Activated T-helper 17 cell treated with anti-CD3 and anti-CD28 coated beads, Interleukin-2, amount 50 U/mL, for 72 hours (primary cell): ENCODE measurements around the gene SLCO4A1. TPM values are rescaled to one million over a fixed set of nuclear protein-coding genes. Genes with fewer than 3 reads are reported as not detected.
"Not testable (repeated sequence)": the region's sequence is repeated elsewhere in the genome, so short reads cannot be mapped to it uniquely, and the experiment has no call there.

Source experiments
- ATAC-seq: fragments of 150-1000 bp; cut with Tn5 transposase; replicated peaks from 2 replicates; pipeline ENCODE4 v1.10.0; 2021; ENCODE audit warnings: mild to moderate bottlenecking, moderate library complexity
- H3K27ac Mint-ChIP-seq: one replicate; pipeline ENCODE4 v1.8.0; 2022; ENCODE audit warnings: mixed read lengths
- H3K27me3 Mint-ChIP-seq: one replicate; pipeline ENCODE4 v1.8.0; 2022; ENCODE audit warnings: mixed read lengths
- H3K36me3 Mint-ChIP-seq: one replicate; pipeline ENCODE4 v1.8.0; 2022; ENCODE audit warnings: low read depth, mild to moderate bottlenecking, mixed read lengths
- H3K4me1 Mint-ChIP-seq: one replicate; pipeline ENCODE4 v1.8.0; 2022; ENCODE audit warnings: mixed read lengths
- H3K4me3 Mint-ChIP-seq: one replicate; pipeline ENCODE4 v1.8.0; 2022; ENCODE audit warnings: mild to moderate bottlenecking, mixed read lengths
- H3K9me3 Mint-ChIP-seq: one replicate; pipeline ENCODE4 v1.8.0; 2022; ENCODE audit warnings: mixed read lengths
- total RNA-seq, 2 donors: library from RNA; stranded (reverse); gene quantifications; one replicate each; pipeline ENCODE4 v1.2.3, GENCODE V29; 2022

SLCO4A1 gene
- total RNA-seq, 2 donors from 2014 or later, result 41.1 to 53.6 TPM

DNA sequence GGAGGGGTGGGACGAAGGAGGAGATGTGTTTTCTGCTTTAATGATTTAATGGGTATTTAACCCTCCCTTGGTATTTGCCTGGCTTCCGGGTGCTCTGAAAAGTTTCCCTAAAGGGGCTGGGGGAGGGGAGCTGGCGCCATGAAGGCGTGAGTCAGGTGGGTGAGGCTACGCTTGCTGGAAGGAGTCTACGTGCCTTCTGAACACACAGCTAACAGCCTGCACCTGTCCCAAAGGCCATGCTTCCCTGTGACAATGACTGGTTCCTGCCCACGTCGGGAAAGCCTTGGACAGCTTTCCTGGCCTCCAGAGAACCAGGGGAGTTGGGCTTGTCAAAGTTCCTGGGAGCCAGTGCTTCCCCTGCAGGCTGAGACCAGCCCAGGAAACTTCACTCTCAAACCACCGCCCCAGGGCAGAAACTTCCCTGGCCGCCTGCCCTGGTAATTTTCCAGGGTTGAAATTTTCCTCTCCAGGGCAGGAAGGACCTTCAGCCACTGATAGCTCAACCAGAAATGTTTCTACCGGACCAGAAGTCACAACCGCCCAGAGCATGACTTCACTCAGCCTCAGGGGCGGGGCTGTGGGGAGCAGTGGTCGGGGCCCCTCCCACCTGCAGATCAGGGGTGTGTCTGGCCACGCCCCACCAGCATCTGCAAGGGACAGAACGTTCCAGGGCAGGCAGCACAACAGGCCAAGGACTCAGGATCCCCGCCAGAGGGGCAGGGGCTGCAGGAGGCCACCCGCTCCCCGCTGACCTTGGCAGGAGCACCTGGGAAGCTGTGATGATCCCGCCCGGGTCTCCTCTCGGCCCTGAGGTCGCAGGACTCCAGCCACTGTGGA lies 18.6 kb upstream of the SLCO4A1 start:
- Mint-ChIP-seq H3K27ac (peak overlapping the region; percentile 98), H3K4me1 (peaks cover 9% of the 10 kb centered on the region), H3K4me3 (peak overlapping the region; percentile 85), H3K9me3 (no peaks in the 10 kb centered on the region), H3K27me3 (no peaks in the 10 kb centered on the region), H3K36me3 (peaks cover 10% of the 10 kb centered on the region)
- ATAC-seq, result peak; percentile 89

DNA sequence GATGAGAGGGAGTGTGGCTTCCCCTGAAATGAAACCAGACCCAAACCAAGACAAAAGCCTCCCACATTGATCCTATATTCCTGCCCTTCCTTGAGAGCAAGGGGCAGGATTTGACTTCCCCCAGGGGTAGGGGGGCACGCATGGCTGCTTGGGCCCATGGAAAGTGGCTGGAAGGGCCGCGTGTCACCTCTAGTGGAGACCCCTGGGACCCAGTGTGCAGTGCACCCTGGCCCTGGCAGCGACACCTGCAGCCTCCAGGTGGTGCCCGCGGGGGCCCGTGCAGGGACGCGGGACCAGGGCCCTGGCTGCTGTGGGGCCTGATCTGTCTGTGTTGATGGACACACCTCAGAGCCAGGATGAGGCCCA lies 18.0 kb upstream of the SLCO4A1 start:
- Mint-ChIP-seq H3K36me3 (peaks cover 10% of the 10 kb centered on the region), H3K4me3 (peak overlapping the region; percentile 85), H3K27ac (peak overlapping the region; percentile 98)

DNA sequence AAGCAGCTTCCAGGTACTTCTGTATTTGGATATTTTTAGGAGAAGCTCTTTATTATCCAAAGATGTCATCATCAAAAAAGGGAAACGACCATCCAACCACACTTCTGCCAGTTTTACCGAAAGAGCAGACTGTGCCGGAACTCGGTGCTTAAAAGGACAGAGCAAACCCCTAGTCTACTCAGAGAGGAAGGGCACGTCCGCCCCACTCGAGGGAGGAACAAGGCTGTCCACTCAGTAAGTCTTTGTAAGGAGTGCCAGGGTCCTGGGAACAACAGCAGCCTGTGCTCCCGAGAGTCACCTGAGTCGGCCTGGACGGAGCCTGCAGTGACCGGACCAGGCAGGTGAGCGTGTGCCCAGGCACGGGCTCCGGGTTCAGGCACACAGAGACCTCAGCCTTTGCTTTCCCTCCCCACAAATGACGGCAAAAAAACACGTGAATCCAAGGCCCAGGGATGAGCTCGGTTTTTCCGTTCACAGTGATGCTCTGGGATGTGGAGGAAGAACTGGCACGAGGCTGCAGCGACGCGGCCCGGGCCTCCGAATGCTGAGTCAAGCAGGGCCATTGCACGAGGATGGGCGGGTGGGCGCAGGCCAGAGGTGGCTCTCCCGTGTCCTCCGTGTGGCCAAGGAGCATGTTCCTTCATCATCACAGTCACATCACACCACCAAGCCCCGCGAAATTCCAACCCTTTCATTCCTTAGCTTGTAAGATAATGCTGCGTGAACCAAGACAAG lies 17.4 kb upstream of the SLCO4A1 start:
- peak overlapping the region; percentile 98 for H3K27ac Mint-ChIP-seq
- H3K4me3 Mint-ChIP-seq, result peak overlapping the region; percentile 85
- H3K27me3 Mint-ChIP-seq, result no peaks in the 10 kb centered on the region
- peaks cover 10% of the 10 kb centered on the region for H3K36me3 Mint-ChIP-seq
- ATAC-seq, result no peak
- peaks cover 9% of the 10 kb centered on the region for H3K4me1 Mint-ChIP-seq
- H3K9me3 Mint-ChIP-seq, result no peaks in the 10 kb centered on the region

More for the DNA sequence above, 18.0 kb upstream of the SLCO4A1 start:
- Mint-ChIP-seq H3K4me1 (peaks cover 9% of the 10 kb centered on the region), H3K9me3 (no peaks in the 10 kb centered on the region), H3K27me3 (no peaks in the 10 kb centered on the region)
- ATAC-seq, result peak; percentile 10

DNA sequence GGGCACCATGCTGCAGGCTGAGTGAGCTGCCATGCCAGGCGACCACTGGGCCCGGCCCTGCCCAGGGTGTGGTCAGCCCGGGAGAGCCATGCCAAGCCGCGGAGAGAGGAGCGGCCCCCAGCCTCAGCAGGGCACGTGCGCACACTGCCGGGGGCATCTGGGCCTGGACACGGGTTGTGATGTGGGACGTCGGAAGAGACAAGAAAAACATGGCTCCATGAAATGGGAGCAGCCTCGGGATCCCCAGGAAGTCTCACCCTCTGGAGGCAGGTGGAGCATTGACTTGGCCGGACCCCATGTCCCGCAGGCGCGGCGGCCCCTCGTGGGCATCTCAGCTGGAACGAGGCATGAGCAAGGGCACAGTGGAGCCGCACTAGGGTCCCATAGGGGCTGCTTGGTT lies 16.8 kb upstream of the SLCO4A1 start:
- no peak for ATAC-seq
- H3K4me3 Mint-ChIP-seq, result no peak overlapping the region
- H3K9me3 Mint-ChIP-seq, result no peaks in the 10 kb centered on the region
- H3K36me3 Mint-ChIP-seq, result peaks cover 10% of the 10 kb centered on the region
- H3K27ac Mint-ChIP-seq, result no peak overlapping the region
- H3K4me1 Mint-ChIP-seq, result peaks cover 9% of the 10 kb centered on the region
- H3K27me3 Mint-ChIP-seq, result no peaks in the 10 kb centered on the region

DNA sequence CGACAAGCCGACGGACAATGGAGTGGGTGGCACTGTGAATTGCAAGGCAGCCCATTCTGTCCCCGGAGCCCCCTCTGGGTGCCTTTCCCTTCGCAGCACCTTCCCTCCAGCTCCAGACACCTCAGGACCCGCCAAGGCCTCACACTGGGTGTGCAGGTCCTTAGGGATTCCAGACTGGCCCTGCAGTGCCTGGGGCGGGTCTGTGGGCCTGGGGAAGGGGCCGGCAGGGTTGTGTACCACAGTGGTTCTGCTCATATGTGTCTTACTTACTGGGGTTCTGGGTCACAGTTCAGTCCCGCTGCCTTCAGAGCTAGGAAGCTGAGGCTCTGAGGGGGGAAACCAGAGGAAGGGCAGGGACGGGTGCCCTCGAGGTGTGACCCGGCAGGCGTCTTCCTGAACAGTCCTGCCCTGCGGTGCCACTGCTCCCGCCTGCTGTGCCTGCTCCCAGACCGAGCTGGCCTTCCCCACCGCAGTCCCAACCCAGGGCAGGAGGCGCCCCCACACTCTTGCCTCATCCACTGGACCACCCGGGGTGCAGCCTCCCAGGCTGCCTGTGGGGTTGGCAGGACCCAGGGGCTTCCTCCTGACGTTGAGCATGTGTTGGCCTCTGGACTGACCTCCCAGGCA lies 16.3 kb upstream of the SLCO4A1 start:
- no peak overlapping the region for H3K4me3 Mint-ChIP-seq
- H3K36me3 Mint-ChIP-seq, result peaks cover 10% of the 10 kb centered on the region
- peaks cover 9% of the 10 kb centered on the region for H3K4me1 Mint-ChIP-seq
- no peaks in the 10 kb centered on the region for H3K9me3 Mint-ChIP-seq
- ATAC-seq, result no peak
- no peaks in the 10 kb centered on the region for H3K27me3 Mint-ChIP-seq
- no peak overlapping the region for H3K27ac Mint-ChIP-seq

DNA sequence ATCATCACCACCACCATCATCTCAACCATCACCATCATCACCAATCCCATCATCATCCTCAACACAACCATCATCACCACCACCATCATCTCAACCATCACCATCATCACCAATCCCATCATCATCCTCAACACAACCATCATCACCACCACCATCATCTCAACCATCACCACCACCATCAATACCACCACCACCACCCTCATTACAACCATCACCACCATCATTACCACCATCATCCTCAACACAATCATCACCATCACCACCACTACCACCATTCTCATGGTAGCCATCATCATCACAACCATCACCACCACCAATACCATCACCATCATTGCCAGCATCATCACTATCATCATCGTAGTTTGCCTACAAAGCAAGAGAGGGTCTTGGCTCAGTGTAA lies 14.9 kb upstream of the SLCO4A1 start:
- H3K27ac Mint-ChIP-seq, ATAC-seq, H3K4me3 Mint-ChIP-seq, H3K9me3 Mint-ChIP-seq, H3K4me1 Mint-ChIP-seq, H3K27me3 Mint-ChIP-seq: not testable (repeated sequence)
- peaks cover 10% of the 10 kb centered on the region for H3K36me3 Mint-ChIP-seq

DNA sequence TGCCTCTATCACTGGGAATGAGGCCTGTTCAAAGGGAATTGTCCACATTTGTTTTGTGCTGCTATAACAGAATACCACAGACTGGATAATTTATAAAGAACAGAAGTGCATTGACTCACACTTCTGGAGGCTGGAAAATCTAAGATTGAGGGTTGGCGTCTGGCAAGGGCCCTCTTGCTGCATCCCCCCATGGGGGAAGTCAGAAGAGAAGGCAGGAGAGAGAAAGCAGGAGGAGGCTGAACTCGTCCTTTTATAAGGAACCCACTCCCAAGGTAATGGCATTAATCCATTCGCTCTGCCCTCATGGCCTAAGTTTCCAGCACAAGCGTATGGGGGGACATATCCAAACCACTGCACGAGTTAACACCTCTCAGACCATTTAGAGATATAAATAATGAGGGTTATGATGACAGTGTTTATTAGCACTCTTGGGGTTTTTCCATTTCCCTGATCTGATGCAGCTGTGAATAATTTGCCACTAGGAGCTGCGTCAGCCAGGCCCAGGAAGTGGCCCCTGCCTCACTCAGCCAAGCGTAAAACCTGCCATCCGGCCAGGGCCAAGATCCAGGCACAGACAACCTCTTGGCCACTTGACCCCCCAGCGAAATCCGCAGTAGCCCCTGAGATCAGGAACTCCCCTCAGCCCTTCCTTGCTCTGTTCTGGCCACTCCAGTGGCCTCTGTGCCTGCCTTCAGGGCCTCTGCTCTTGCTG lies 14.2 kb upstream of the SLCO4A1 start:
- H3K9me3 Mint-ChIP-seq, result no peaks in the 10 kb centered on the region

DNA sequence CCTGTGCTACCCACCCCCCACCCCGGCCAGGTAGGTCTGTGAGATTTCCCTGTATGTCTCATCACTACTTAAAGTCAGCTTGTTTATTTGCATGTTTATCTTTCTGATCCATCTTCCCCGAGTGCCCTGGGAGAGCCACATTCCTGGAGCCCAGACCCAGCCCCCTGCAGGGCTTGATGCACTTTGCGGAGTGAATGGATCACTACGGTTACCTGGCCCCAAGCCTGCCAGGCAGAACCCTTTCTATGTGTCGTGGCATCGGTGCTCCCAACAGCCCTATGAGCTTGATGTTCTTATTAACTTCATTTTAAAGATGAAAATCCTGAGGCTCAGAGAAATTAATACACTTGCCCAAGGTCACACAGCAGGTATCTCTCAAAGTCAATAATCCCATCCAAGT lies 13.6 kb upstream of the SLCO4A1 start:
- H3K27me3 Mint-ChIP-seq, result no peaks in the 10 kb centered on the region
- H3K4me1 Mint-ChIP-seq, result peaks cover 3% of the 10 kb centered on the region
- H3K36me3 Mint-ChIP-seq, result peaks cover 3% of the 10 kb centered on the region
- ATAC-seq, result no peak
- H3K9me3 Mint-ChIP-seq, result no peaks in the 10 kb centered on the region
- no peak overlapping the region for H3K27ac Mint-ChIP-seq
- H3K4me3 Mint-ChIP-seq, result peak overlapping the region; percentile 20

More for the DNA sequence above, 14.2 kb upstream of the SLCO4A1 start:
- H3K4me3 Mint-ChIP-seq, result peak overlapping the region; percentile 20
- peaks cover 9% of the 10 kb centered on the region for H3K36me3 Mint-ChIP-seq
- H3K4me1 Mint-ChIP-seq, result peaks cover 9% of the 10 kb centered on the region
- H3K27me3 Mint-ChIP-seq, result no peaks in the 10 kb centered on the region
- no peak overlapping the region for H3K27ac Mint-ChIP-seq
- peak; percentile 10 for ATAC-seq

DNA sequence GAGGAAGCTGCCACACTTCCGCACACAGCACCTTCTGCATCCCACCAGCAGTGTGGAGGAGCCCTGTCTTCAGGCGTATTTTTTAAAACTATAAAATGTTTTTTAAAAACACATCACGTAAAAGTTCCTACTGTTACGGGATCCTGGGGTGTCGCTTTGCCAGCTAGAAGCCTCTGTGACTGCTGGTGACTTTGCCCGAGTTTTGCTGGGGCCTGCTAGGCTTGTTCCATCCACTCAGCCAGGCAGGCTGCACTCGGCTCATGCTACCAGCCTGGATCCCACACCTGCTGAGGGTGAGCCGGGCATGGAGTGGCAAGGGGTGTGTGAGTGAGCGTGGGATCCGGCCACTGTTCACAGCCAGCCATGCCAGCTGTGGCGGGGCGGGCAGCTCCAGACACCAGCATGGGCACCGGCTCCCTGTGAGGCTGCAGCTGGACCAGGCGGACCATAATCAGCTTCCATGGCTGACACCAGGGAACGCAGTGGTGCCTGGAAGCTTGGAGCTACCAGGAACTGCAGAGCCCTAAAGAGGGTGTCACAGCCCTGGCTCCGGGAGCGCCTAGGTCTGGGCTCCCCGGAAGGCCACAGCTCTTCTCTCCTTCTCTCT lies 12.3 kb upstream of the SLCO4A1 start:
- Mint-ChIP-seq H3K4me1 (no peaks in the 10 kb centered on the region), H3K27me3 (no peaks in the 10 kb centered on the region), H3K9me3 (no peaks in the 10 kb centered on the region), H3K36me3 (no peaks in the 10 kb centered on the region), H3K4me3 (no peak overlapping the region), H3K27ac (no peak overlapping the region)
- ATAC-seq, result no peak

DNA sequence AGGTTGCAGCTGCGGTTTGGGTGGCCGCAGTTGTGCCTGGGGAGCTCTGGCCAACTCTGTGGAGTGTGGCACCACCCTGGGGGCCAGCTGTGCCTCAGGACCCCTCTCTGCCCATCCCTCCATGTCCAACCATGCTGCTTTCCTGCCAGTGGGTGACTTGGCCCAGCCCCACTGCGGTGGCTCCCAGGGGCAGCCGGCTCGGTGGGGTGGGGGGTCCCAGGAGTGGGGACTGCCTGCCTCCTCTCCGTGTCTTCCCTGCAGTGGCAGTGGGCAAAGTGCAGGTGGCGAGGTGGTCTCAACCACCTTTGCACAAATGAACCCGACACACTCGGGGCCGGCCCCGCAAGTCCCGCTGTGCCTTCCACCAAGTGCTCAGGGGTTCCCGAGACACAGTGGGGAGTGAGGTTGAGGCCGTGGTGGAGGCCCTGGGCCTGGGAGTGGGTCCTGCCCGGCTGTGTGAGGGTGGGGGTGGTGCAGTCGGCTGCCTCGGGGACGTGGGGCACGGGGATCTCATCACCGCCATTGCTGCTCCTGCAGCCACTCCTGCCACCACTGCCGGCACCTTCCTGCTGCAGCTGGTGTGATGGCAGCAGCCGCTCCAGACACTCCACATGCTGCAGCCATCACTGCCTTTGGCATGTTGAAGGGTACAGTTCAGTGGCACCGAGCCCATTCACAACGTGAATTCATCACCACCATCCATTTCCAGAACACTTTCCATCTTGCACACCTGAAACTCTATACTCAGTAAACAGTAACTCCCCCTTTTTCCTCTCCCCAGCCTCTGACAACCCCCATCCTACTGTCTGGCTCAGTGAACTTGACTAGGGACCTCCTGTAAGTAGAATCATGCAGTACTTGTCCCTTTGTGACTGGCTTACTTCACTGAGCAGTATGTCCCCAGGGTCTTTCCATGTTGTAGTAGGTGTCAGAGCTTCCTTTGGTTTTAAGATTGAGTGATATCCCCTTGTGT lies 10.7 kb upstream of the SLCO4A1 start:
- no peak overlapping the region for H3K4me3 Mint-ChIP-seq
- no peak for ATAC-seq
- no peak overlapping the region for H3K27ac Mint-ChIP-seq

DNA sequence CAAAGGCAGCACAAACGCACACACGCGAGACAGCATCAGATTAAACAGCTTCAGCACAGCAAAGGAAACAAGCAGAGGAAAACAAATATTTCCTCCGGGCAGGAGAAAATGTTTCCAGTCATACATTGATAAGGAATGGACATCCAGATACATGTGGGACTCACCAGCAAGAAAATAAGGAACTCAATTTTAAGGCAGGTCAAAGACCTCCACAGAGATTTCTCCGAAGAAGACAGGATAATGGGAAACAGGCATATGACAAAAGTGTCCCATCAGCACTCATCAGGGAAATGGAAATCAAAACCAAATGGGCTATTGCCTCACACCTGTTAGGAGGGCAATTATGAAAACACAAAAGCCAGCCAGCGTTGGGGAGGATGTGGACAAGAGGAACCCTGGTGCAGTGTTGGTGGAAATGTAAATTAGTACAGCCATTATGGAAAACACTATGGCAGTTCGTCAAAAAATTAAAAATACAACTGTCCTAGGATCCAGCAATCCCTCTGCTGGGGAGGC lies 9.7 kb upstream of the SLCO4A1 start:
- Mint-ChIP-seq H3K36me3 (no peaks in the 10 kb centered on the region), H3K9me3 (no peaks in the 10 kb centered on the region), H3K4me3 (no peak overlapping the region), H3K27me3 (peaks cover 9% of the 10 kb centered on the region), H3K4me1 (no peaks in the 10 kb centered on the region), H3K27ac (no peak overlapping the region)
- no peak for ATAC-seq

More for the DNA sequence above, 10.7 kb upstream of the SLCO4A1 start:
- H3K27me3 Mint-ChIP-seq, result peaks cover 9% of the 10 kb centered on the region
- H3K9me3 Mint-ChIP-seq, result no peaks in the 10 kb centered on the region
- no peaks in the 10 kb centered on the region for H3K4me1 Mint-ChIP-seq
- no peaks in the 10 kb centered on the region for H3K36me3 Mint-ChIP-seq

DNA sequence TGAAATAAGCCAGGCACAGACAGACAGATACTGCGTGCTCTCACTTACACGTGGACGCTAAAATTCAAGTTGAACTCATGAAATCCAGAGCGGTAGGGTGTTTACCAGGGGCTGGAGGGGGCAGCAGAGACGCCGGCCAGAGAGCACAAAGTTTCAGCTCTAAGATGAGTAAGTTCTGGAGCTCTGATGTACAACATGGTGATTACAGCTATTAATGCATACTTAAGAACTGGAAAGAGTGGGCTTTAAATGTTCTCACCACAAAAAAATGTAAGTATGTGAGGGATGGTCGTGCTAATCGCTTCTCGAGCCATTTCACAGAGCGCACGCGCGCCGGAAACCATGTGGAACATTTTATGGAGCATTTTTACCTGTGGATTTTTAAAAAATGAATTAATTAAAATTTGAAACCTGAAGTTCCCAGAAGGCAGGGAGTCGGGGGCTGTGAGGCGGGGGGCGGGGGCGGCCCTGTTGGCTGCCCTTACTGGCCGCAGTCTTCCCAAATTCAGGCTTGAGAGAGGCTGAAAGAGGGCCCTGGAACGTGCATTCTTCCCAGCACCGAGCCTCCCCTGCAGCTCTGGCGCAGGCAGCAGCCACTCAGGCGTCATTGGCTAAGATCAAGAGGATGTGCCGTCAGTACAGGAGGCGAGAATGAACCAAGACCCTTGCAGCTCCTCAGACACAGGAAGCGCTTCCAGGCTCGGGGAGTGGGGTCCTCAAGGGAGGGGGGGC lies 8.5 kb upstream of the SLCO4A1 start:
- Mint-ChIP-seq H3K9me3 (no peaks in the 10 kb centered on the region), H3K27me3 (peaks cover 9% of the 10 kb centered on the region), H3K4me3 (no peak overlapping the region), H3K36me3 (no peaks in the 10 kb centered on the region), H3K27ac (no peak overlapping the region), H3K4me1 (no peaks in the 10 kb centered on the region)
- ATAC-seq, result no peak
